Smooth muscle cell of the brain vasculature (primary cell): ENCODE results near the gene GPI.
A peak's percentile ranks its signal among the peaks of the same experiment; 100 is the strongest.

Experiments
- DNase-seq: peaks from one replicate; pipeline ENCODE4 v3.0.0-alpha.2; 2012; ENCODE audit warnings: low read depth, low spot score

GPI gene

DNA sequence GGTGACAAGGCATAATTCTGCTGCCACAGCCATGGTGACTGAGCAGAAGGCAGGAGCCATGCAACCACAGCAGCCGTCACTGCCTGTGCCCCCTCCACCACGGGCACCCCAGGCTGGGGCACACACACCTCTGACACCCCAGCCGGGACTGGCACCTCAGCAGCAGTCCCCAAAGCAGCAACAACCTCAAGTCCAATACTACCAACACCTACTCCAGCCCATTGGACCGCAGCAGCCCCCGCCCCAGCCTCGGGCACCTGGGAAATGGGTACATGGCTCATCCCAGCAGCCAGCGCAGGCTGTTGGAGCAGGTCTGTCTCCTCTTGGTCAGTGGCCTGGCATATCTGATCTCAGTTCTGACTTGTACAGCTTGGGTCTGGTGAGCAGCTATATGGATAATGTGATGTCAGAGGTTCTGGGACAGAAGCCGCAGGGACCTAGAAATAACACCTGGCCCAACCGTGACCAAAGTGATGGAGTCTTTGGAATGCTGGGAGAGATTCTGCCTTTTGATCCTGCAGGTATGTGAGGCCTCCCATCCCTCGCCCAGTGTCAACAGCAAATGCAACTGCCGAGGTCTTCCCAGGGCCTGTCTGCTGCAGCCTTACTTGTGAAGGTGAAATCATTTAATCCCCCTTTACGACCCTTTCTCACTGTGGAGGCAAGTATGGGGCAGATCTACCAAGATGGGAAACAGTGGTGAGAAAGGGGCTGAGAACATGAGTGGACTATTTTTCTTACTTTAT lies 22.9 kb upstream of the GPI start:
- no peak for DNase-seq

DNA sequence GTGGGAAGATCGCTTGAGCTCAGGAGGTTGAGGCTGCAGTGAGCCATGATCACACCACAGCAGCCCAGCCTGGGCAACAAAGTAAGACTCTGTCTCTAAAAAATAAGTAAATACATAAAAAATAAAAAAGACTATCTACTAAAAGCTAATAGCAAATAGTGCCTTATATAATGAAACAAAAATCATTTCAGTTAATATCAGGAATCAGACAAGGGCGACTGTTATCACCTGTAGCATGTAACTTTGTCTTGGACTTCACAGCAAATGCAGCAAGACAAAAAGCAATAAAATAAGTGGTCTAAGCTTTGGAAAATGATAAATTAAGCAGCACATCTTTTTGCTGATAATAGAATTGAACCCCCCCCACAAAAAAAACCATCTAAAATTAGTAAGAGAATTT lies 21.2 kb upstream of the GPI start:
- DNase-seq: no peak

DNA sequence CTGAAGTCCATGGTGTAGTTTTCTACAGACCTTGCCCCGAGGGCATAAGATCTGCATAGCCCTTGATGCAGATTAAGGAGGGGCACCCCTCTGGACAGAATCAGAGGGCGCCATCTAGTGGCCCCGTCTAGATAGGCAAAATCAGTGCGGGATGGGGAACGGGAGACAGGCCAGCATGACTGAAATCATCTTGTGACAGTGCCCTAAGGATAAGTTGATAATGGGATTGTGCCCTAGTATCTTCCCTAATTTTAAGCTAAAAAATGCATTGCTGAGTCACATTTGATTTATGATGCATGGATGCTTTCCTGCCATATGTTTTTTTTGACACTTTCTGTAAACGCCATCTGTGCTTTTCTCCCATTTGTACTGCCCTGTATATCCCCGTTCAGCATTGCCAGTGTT lies 19.0 kb upstream of the GPI start:
- DNase-seq: peak; percentile 50

- DNase-seq: no peak
Observed at GRCh38 chr19:34347561-34348165, 17.3 kb upstream of the GPI start.

DNA sequence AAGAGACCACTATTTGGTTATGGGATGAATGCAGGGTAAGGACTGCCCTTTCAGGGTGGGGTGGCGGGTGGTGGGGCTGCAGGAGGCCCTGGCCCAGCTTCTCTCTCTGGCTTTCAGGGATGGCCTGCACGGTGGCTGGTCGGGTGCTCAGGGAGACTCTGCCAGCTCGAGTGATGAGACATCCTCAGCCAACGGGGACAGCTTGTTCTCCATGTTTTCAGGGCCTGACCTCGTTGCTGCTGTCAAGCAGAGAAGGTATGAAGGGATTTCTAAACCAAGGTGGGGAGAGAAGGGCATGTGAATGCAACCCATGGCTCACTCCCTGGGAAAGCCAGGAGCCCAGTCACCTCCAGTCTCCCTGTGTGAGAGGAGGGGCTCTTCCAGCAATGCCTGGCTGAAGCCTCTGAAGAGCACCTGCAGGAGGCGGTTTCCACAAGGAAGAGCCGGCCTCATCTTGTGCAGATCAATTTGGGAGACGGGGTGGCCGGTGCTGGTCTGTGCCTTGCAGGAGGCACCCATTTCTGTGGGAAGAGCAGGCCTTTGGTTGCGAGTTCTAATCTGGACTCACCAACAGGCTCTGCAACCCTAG lies 16.0 kb upstream of the GPI start:
- no peak for DNase-seq

- no peak for DNase-seq
Observed at GRCh38 chr19:34350161-34350561, 14.8 kb upstream of the GPI start.

GRCh38 chr19:34351382-34351826 lies 13.6 kb upstream of the GPI start:
- no peak for DNase-seq

GRCh38 chr19:34353546-34353945 lies 11.4 kb upstream of the GPI start:
- no peak for DNase-seq

- no peak for DNase-seq
Observed at GRCh38 chr19:34355201-34355600, 9.8 kb upstream of the GPI start.

DNA sequence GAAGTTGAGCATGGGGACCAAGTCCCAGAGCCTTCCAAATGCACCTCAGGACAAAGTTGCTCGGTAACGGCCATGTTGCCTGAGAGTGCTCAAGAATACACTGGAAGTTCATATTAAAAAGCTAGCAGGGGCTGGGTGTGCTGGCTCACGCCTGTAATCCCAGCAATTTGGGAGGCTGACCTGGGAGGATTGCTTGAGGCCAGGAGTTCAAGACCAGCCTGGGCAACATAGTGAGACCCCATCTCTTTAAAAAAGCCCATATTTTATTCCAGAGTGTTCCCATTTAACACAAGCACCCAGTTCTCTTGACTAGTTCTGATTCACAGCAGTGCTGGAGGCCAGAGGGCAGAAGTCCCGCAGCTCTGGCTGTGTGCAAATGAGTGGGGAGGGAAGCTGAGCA lies 8.1 kb upstream of the GPI start:
- no peak for DNase-seq

DNA sequence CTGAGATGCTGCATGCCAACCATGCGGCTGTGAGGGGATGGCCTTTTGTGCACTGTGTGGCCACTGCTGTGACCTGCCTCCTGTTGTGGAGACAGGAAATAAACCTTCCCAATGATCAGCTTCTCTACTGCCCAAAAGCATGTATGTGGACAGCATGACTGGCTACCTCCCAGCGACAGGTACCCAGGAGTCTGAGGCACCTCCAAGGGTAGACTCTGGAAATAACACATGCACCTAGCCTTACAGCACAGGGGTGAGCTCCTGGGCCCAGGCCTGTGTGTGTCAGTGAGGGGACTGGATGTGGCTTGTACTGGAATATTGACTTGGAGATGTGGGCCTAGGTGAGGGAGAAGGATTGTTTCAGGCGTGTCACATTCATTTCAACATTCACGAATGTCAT lies 7.6 kb upstream of the GPI start:
- DNase-seq: no peak

DNA sequence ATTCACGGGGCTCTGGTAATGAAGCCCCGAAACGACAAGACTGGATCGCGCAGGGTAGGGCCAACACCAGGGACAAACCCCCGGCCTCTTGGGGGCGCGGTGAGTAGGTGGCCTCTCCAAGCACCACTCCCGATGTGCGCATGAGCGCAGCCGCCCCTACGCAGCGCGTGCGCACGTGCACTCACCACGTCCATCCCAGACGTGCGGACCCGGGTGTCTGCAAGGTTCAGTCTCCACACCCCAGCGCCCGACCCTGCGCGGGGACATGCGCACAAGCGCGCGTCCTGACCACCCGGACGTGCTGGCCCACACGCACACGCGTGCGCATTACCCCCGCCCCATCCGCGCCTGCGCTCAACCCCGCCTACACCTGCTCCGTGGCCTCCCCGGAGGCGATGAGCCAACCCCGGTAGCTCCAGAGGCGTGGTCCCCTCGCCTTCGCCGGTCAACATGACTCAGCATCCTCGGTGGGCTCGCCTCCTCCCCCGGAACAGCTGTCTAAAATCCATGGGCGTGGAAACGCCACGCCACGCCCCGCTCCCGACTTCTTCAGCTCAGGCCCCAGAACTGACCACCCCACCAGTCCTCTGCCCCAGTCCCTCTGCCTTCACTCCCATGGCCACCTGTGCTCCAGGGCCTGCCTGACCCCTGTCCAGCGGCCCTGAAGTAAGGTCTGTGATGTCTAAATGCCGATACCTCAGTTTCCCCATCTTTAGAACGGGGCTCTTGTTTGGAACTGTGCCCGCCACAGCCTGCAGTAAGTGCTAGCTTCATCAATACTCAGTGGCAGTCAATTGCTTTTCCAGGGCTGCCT lies 5.6 kb upstream of the GPI start:
- peak; percentile 94 for DNase-seq

GRCh38 chr19:34359954-34360315 lies 5.1 kb upstream of the GPI start:
- DNase-seq: no peak

DNA sequence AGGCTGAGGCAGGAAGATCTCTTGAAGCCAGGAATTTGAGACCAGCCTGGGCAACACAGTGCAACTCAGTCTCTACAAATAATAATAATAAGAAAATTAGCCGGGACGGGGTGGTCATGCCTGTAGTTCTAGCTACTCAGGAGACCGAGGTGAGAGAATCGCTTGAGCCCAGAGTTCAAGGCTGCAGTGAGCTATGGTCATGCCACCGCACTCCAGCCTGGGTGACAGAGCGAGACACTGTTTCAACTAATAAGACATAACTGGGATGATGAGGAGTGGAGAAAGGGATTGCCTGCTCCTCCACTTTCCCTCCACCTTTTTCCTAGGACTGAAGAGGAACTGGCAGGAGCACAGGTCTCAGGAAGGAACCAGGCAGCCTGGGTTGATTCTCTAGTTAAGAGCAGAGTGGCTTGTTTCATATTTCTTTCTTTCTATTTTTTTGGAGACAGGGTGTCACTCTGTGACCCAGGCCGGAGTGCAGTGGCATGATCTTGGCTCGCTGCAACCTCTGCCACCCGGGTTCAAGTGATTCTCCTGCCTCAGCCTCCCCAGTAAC lies 4.6 kb upstream of the GPI start:
- DNase-seq: no peak

DNA sequence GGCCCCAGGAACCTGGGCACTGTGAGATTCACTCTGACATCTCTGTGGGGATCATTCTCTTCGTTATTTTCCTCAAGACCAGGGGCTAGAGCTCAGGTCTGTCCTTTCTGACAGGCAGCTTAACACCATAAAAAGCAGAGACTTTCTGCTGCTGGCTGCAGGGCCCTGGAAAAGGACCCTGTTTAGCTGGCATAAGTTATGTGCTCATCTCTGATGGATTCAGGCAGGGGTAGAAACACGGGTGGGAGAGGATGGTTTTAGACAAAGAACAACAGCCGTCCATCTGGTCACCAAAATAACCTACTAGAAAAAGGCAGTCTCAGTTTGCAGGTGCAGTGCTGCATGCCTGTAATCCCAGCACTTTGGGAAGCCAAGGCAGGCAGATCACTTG lies 2.3 kb upstream of the GPI start:
- no peak for DNase-seq

GRCh38 chr19:34363094-34363493 lies 1.9 kb upstream of the GPI start:
- no peak for DNase-seq

DNA sequence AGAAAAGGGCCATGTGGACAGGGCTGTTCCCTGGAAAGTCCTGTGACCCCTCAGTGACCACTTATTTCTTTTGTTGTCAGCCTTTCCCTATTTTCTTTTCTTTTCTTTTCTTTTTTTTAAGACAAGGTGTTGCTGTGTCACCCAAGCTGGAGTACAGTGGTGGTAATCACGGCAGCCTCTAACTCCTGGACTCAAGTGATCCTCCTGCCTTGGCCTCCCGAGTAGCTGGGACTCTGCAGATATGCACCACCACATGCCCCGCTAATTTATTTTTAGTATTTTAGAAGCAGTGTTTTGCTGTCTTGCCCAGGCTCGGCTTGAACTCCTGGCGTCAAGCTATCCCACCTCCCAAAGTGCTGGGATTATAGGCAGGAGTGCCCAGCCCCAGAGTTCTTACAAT lies 1.1 kb upstream of the GPI start:
- no peak for DNase-seq

DNA sequence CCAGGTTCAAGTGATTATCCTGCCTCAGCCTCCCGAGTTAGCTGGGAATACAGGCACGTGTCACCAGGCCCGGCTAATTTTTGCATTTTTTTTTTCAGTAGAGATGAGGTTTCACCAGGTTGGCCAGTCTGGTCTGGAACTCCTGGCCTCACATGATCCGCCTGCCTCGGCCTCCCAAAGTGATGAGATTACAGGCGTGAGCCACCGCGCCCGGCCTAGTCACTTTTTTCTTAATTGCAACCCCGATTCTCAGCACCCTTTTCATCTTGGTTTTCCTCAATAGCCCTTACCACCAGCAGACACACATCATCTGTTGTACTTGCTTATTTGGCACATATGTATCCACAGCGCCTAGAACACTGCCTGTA lies 550 bp upstream of the GPI start:
- no peak for DNase-seq

DNA sequence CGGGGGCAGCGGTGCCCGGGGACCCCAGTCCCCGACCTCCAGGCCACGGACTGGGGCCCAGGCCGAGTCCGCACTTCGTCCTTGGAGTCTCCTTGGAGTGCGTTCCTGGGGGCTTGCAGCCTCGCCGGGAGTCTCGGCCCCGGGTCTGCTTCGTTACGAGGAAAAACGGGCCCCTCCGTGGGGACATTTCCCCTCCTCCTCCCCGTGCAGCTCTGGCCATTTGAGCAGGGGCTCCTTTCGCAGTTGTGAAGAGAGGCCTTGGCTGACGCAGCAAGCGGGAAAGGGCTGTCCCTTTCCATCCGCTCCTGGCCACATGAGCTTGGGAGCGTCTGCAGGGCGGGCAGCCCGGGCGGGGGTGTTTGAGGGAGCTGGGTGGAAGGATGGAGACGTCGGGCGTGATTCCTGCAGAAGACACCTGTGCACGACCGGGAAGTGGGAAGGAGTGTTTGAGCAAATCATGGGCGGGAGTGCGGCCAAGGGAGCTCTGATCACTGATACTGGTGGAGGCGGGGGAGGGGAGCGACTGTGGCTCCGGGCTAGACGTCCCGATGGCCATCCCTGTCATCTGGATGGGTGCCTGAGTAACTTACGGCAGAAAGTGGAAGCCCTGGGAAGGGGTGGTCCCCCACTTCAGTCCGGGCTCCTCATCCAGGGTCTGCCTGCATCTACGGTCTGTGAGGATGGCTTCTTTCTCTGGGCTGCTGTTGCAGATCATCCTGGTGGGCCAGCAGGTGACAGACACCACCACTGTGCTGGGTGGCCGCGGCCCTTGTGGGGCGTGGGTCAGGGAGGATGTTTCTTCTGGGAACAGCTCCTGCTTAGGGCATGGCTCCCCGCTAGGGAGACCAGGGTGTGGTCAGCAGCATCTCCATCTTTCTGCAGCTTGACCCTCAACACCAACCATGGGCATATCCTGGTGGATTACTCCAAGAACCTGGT lies 736 bp downstream of the GPI start:
- no peak for DNase-seq

GRCh38 chr19:34366738-34367623 lies 2.0 kb downstream of the GPI start:
- no peak for DNase-seq
